H1 (cell line): ENCODE data around the gene NEK11.

Experiments used
- BCL11A ChIP-seq, 2 experiments: IDR thresholded peaks; one replicate each; pipeline ENCODE4 v1.6.1; 2011; ENCODE audit warnings: low read depth in 2 of 2, low read length in 2 of 2, mild to moderate bottlenecking in 2 of 2
- BRCA1 ChIP-seq: IDR thresholded peaks from 2 replicates; pipeline ENCODE4 v1.6.1; 2012; ENCODE audit warnings: low read depth, low read length, improper control_type of control experiment
- EGR1 ChIP-seq: IDR thresholded peaks from 2 replicates; pipeline ENCODE4 v1.6.1; 2011; ENCODE audit warnings: low read depth, low read length, borderline replicate concordance
- FOSL1 ChIP-seq: IDR thresholded peaks from 2 replicates; pipeline ENCODE4 v1.6.1; 2011; ENCODE audit warnings: mild to moderate bottlenecking, low read depth, low read length, moderate library complexity; ENCODE audit not compliant: insufficient read depth
- PHF8 ChIP-seq: fragments of 200-600 bp; sonication (generic); conservative IDR thresholded peaks from 2 replicates; pipeline ENCODE4 v1.7.1; 2012; ENCODE audit warnings: low read depth, mild to moderate bottlenecking, inconsistent platforms, low read length, moderate library complexity
- POLR2A ChIP-seq, 2 experiments: IDR thresholded peaks; 1 replicate in 1 of 2; 2 replicates in 1 of 2; pipeline ENCODE4 v1.6.1; 2011; ENCODE audit warnings: low read depth in 2 of 2, low read length in 2 of 2, mild to moderate bottlenecking in 2 of 2; ENCODE audit errors: control extremely low read depth in 1 of 2
- ZNF274 ChIP-seq: IDR thresholded peaks from 2 replicates; pipeline ENCODE4 v1.7.0; 2012; ENCODE audit warnings: low read length, borderline replicate concordance; ENCODE audit errors: extremely low read depth
- TF ChIP-seq, protein P1 (sequence below), 3 experiments: IDR thresholded peaks; 1 replicate in 2 of 3; 2 replicates in 1 of 3; pipeline versions ENCODE4 v1.5.1 to v1.6.1; 2011; ENCODE audit warnings: low read length in 3 of 3, mild to moderate bottlenecking in 3 of 3, inconsistent platforms in 2 of 3, low read depth in 1 of 3, moderate library complexity in 1 of 3; ENCODE audit not compliant: insufficient read depth in 1 of 3; ENCODE audit errors: control extremely low read depth in 1 of 3
- TF ChIP-seq, protein P2 (sequence below): IDR thresholded peaks from 2 replicates; pipeline ENCODE4 v1.6.1; 2012; ENCODE audit warnings: low read length, inconsistent platforms

GRCh38 chr3:131239267-131239666 is 212.6 kb downstream of the NEK11 start:
- TF ChIP-seq, protein P1, sequence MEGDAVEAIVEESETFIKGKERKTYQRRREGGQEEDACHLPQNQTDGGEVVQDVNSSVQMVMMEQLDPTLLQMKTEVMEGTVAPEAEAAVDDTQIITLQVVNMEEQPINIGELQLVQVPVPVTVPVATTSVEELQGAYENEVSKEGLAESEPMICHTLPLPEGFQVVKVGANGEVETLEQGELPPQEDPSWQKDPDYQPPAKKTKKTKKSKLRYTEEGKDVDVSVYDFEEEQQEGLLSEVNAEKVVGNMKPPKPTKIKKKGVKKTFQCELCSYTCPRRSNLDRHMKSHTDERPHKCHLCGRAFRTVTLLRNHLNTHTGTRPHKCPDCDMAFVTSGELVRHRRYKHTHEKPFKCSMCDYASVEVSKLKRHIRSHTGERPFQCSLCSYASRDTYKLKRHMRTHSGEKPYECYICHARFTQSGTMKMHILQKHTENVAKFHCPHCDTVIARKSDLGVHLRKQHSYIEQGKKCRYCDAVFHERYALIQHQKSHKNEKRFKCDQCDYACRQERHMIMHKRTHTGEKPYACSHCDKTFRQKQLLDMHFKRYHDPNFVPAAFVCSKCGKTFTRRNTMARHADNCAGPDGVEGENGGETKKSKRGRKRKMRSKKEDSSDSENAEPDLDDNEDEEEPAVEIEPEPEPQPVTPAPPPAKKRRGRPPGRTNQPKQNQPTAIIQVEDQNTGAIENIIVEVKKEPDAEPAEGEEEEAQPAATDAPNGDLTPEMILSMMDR (IDR thresholded peaks at IDR 0.05; ENCODE audit: control extremely low read depth in 1 of 3, insufficient read depth in 1 of 3, low read depth in 1 of 3, low read length in 3 of 3): no peak
- TF ChIP-seq PHF8 (no peak), EGR1 (no peak), POLR2A (IDR thresholded peaks at IDR 0.05; ENCODE audit: control extremely low read depth in 1 of 2, low read depth in 2 of 2, low read length in 2 of 2) (no peak), BCL11A (IDR thresholded peaks at IDR 0.05; ENCODE audit: low read depth in 2 of 2, low read length in 2 of 2) (no peak), BRCA1 (no peak), ZNF274 (no peak), FOSL1 (no peak)
- TF ChIP-seq, protein P2, sequence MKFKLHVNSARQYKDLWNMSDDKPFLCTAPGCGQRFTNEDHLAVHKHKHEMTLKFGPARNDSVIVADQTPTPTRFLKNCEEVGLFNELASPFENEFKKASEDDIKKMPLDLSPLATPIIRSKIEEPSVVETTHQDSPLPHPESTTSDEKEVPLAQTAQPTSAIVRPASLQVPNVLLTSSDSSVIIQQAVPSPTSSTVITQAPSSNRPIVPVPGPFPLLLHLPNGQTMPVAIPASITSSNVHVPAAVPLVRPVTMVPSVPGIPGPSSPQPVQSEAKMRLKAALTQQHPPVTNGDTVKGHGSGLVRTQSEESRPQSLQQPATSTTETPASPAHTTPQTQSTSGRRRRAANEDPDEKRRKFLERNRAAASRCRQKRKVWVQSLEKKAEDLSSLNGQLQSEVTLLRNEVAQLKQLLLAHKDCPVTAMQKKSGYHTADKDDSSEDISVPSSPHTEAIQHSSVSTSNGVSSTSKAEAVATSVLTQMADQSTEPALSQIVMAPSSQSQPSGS: no peak
